B cell (primary cell): Measurements from ENCODE around the gene RC3H1. TPM values are rescaled to one million over a fixed set of nuclear protein-coding genes. Genes with fewer than 3 reads are reported as not detected.

Source experiments
- ATAC-seq: fragments of 200-7000 bp; cut with Tn5 transposase; one replicate; pipeline ENCODE4 v1.10.0; 2021; ENCODE audit warnings: low read depth, mild to moderate bottlenecking, moderate number of reproducible peaks, moderate library complexity
- CTCF ChIA-PET: fragments of 350-600 bp; sonication (Branson Sonifier 250); formaldehyde crosslinking; loops from one replicate; lab custom pipeline; 2021; ENCODE audit warnings: antibody characterized with exemption, inconsistent platforms; lab: Charles Lee
- POLR2A ChIA-PET: fragments of 350-600 bp; sonication (Branson Sonifier 250); formaldehyde crosslinking; loops from one replicate; lab custom pipeline; 2021; ENCODE audit warnings: antibody characterized with exemption; lab: Charles Lee
- DNase-seq: peaks from one replicate; pipeline ENCODE4 v3.0.0; 2013
- H2AFZ ChIP-seq: 2 replicates; pipeline ENCODE4 v1.6.1; 2012; ENCODE audit warnings: mild to moderate bottlenecking, low read depth, low read length; ENCODE audit not compliant: insufficient read depth, poor library complexity, severe bottlenecking
- H3K27ac ChIP-seq, 2 donors: 1 replicate in 1 of 2; 2 replicates in 1 of 2; pipeline ENCODE4 v1.5.1; 2012 to 2013; ENCODE audit warnings: low read length in 2 of 2, mild to moderate bottlenecking in 2 of 2, moderate library complexity in 1 of 2
- H3K27me3 ChIP-seq, 4 experiments: fragments of 200-600 bp in 1 of 4; sonication (generic) in 1 of 4; replicated peaks in 1 of 4; 1 replicate in 2 of 4; 2 replicates in 2 of 4; pipeline versions ENCODE4 v1.6.1 to v1.7.0; 2013 to 2016; ENCODE audit warnings: low read length in 3 of 4, mild to moderate bottlenecking in 2 of 4, mixed read lengths in 1 of 4, moderate library complexity in 1 of 4; ENCODE audit not compliant: insufficient read depth in 4 of 4, control insufficient read depth in 3 of 4; ENCODE audit errors: control extremely low read depth in 1 of 4
- H3K36me3 ChIP-seq, 2 experiments: replicated peaks in 1 of 2; 1 replicate in 1 of 2; 2 replicates in 1 of 2; pipeline versions ENCODE4 v1.6.1 to v1.7.1; 2013; ENCODE audit warnings: low read length in 1 of 2; ENCODE audit not compliant: insufficient read depth in 2 of 2, control insufficient read depth in 1 of 2; ENCODE audit errors: control extremely low read depth in 1 of 2, extremely low read depth in 1 of 2
- H3K4me1 ChIP-seq, 2 donors: fragments of 200-600 bp in 1 of 2; sonication (generic) in 1 of 2; 1 replicate in 1 of 2; 2 replicates in 1 of 2; pipeline versions ENCODE4 v1.5.1 to v1.6.1; 2013 to 2017; ENCODE audit warnings: low read length in 2 of 2; ENCODE audit not compliant: control insufficient read depth in 2 of 2, insufficient read depth in 2 of 2
- H3K4me2 ChIP-seq: replicated peaks from 2 replicates; pipeline ENCODE3; 2012; ENCODE audit warnings: mild to moderate bottlenecking, low read depth, low read length; ENCODE audit not compliant: poor library complexity, severe bottlenecking
- H3K4me3 ChIP-seq, 5 experiments: fragments of 200-600 bp in 1 of 5; sonication (generic) in 1 of 5; 1 replicate in 3 of 5; 2 replicates in 2 of 5; pipeline versions ENCODE4 v1.5.1 to v1.7.0; 2011 to 2016; ENCODE audit warnings: low read length in 4 of 5, mild to moderate bottlenecking in 4 of 5, low read depth in 2 of 5, control low read depth in 1 of 5, moderate library complexity in 1 of 5; ENCODE audit not compliant: insufficient read depth in 1 of 5; ENCODE audit errors: control extremely low read depth in 1 of 5, extremely low read depth in 1 of 5
- H3K79me2 ChIP-seq: fragments of 200-600 bp; sonication (generic); one replicate; pipeline ENCODE4 v1.6.0; 2016; ENCODE audit warnings: low read length; ENCODE audit not compliant: control insufficient read depth, insufficient read depth
- H3K9ac ChIP-seq: fragments of 200-600 bp; sonication (generic); 2 replicates; pipeline ENCODE4 v1.6.1; 2017; ENCODE audit warnings: mild to moderate bottlenecking, low read length, moderate library complexity
- H3K9me3 ChIP-seq, 3 donors: one replicate each; pipeline versions ENCODE4 v1.6.1 to v1.7.1; 2013; ENCODE audit warnings: low read length in 2 of 3; ENCODE audit not compliant: control insufficient read depth in 2 of 3, insufficient read depth in 1 of 3; ENCODE audit errors: control extremely low read depth in 1 of 3
- H4K20me1 ChIP-seq: 2 replicates; pipeline ENCODE4 v1.6.0; 2012; ENCODE audit warnings: mild to moderate bottlenecking, low read length; ENCODE audit not compliant: insufficient read depth, control insufficient read depth, poor library complexity, severe bottlenecking
- H3K27ac Mint-ChIP-seq: one replicate; pipeline ENCODE4 v1.8.0; 2021; ENCODE audit warnings: mixed read lengths
- H3K27me3 Mint-ChIP-seq: one replicate; pipeline ENCODE4 v1.8.0; 2021; ENCODE audit warnings: mixed read lengths
- H3K4me1 Mint-ChIP-seq: one replicate; pipeline ENCODE4 v1.8.0; 2021; ENCODE audit warnings: mixed read lengths
- H3K4me3 Mint-ChIP-seq: one replicate; pipeline ENCODE4 v1.8.0; 2021; ENCODE audit warnings: mixed read lengths
- H3K9me3 Mint-ChIP-seq: one replicate; pipeline ENCODE4 v1.8.0; 2022; ENCODE audit warnings: mixed read lengths; ENCODE audit not compliant: insufficient read depth
- EZH2 ChIP-seq: IDR thresholded peaks from 2 replicates; pipeline ENCODE4 v1.6.1; 2012; ENCODE audit warnings: borderline replicate concordance, low read depth, mild to moderate bottlenecking, moderate library complexity, low read length; ENCODE audit not compliant: insufficient read depth, poor library complexity, severe bottlenecking
- WGBS: methylation state at CpG from one replicate; pipeline ENCODE4 v1.1.5; 2013; ENCODE audit warnings: missing lambda C conversion rate; ENCODE audit not compliant: insufficient coverage; 5-methylcytosine and 5-hydroxymethylcytosine counted together
- intact Hi-C: fragments of 100-400 bp; cut with micrococcal nuclease; formaldehyde crosslinking; loops from one replicate; pipeline ENCODE4 v1.10.0; 2022
- polyA plus RNA-seq: library from polyadenylated mRNA; depleted of rRNA; stranded (reverse); fragments of >200 nt; gene quantifications from 2 replicates; pipeline ENCODE4 v1.2.3, GENCODE V29; 2012
- total RNA-seq, 2 donors: library from RNA; stranded (reverse); fragments of 120-200 nt in 1 of 2; gene quantifications; 1 replicate in 1 of 2; 2 replicates in 1 of 2; pipeline versions ENCODE4 v1.2.3 to v1.2.4, GENCODE V29; 2013 to 2022
- TF ChIP-seq, protein P1 (sequence below): fragments of 200-600 bp; IDR thresholded peaks from one replicate; pipeline ENCODE4 v1.8.0; 2022; ENCODE audit warnings: antibody characterized with exemption, mild to moderate bottlenecking

The RC3H1 gene
- total and polyA plus RNA-seq, 2 donors (not counting 1 experiment from before 2014, with no cell fraction given) = 6.8 to 84.5 TPM

DNA sequence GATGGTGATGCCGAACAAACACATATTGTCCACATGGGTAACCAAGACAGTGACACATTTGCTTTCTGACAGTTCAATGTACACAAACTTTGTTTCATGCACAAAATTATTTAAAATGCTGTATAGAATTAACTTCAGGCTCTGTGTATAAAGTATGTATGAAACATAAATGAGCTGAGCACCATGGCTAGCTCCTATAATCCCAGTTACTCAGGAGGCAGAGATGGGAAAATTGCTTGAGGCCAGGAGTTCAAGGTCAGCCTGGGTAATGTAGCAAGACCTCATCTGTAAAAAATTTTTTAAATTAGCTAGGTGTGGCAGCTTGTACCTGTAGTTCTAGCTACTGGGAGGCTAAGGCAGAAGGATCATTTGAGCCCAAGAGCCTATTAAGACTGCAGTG lies 19.2 kb upstream of the RC3H1 start:
- no peaks in the 10 kb centered on the region for H3K4me1 Mint-ChIP-seq
- H2AFZ ChIP-seq = no peak overlapping the region
- no peaks in the 10 kb centered on the region for H4K20me1 ChIP-seq
- no peaks in the 10 kb centered on the region for H3K27me3 ChIP-seq
- TF ChIP-seq, protein P1, sequence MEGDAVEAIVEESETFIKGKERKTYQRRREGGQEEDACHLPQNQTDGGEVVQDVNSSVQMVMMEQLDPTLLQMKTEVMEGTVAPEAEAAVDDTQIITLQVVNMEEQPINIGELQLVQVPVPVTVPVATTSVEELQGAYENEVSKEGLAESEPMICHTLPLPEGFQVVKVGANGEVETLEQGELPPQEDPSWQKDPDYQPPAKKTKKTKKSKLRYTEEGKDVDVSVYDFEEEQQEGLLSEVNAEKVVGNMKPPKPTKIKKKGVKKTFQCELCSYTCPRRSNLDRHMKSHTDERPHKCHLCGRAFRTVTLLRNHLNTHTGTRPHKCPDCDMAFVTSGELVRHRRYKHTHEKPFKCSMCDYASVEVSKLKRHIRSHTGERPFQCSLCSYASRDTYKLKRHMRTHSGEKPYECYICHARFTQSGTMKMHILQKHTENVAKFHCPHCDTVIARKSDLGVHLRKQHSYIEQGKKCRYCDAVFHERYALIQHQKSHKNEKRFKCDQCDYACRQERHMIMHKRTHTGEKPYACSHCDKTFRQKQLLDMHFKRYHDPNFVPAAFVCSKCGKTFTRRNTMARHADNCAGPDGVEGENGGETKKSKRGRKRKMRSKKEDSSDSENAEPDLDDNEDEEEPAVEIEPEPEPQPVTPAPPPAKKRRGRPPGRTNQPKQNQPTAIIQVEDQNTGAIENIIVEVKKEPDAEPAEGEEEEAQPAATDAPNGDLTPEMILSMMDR = no peak
- no peak for TF ChIP-seq EZH2
- H3K9me3 ChIP-seq = no peaks in the 10 kb centered on the region
- H3K4me3 ChIP-seq = no peak overlapping the region
- H3K36me3 ChIP-seq = no peaks in the 10 kb centered on the region
- no peaks in the 10 kb centered on the region for H3K4me1 ChIP-seq
- intact Hi-C loops = no loop called here
- H3K27ac Mint-ChIP-seq = no peak overlapping the region
- H3K27me3 Mint-ChIP-seq = peaks cover 7% of the 10 kb centered on the region
- no peak overlapping the region for H3K9ac ChIP-seq
- no peak for DNase-seq
- no peaks in the 10 kb centered on the region for H3K9me3 Mint-ChIP-seq
- ChIA-PET CTCF (interaction anchor here (0.7 kb wide), 1 partner anchor 37 kb away, joined by 4 read pairs; no protein-coding TSS in a partner anchor), POLR2A (no interaction called here)
- H3K27ac ChIP-seq = no peak overlapping the region
- no peak overlapping the region for H3K4me2 ChIP-seq
- no CpG with 5 or more reads among the region's 1 CpG for WGBS
- no peak overlapping the region for H3K4me3 Mint-ChIP-seq
- no peaks in the 10 kb centered on the region for H3K79me2 ChIP-seq
- ATAC-seq = no peak

GRCh38 chr1:174040387-174040786 lies 18.2 kb upstream of the RC3H1 start:
- H2AFZ ChIP-seq = no peak overlapping the region
- H4K20me1 ChIP-seq = no peaks in the 10 kb centered on the region
- no peaks in the 10 kb centered on the region for H3K9me3 ChIP-seq
- intact Hi-C loops = no loop called here
- ATAC-seq (no peak), DNase-seq (no peak)
- H3K79me2 ChIP-seq = no peaks in the 10 kb centered on the region
- no peaks in the 10 kb centered on the region for H3K27me3 ChIP-seq
- no peak overlapping the region for H3K9ac ChIP-seq
- TF ChIP-seq, protein P1 = no peak
- no peak for TF ChIP-seq EZH2
- no peaks in the 10 kb centered on the region for H3K4me1 Mint-ChIP-seq
- H3K4me1 ChIP-seq = no peaks in the 10 kb centered on the region
- H3K36me3 ChIP-seq = no peaks in the 10 kb centered on the region
- no peak overlapping the region for H3K4me3 Mint-ChIP-seq
- ChIA-PET CTCF (no interaction called here), POLR2A (no interaction called here)
- no peak overlapping the region for H3K4me3 ChIP-seq
- no peak overlapping the region for H3K27ac Mint-ChIP-seq
- H3K9me3 Mint-ChIP-seq = no peaks in the 10 kb centered on the region
- H3K27me3 Mint-ChIP-seq = peaks cover 7% of the 10 kb centered on the region
- H3K27ac ChIP-seq = no peak overlapping the region
- WGBS = no CpG with 5 or more reads among the region's 2 CpGs
- no peak overlapping the region for H3K4me2 ChIP-seq
